IMR-90 (cell line): ENCODE measurements around the gene HOXA13. TPM values are rescaled to one million over a fixed set of nuclear protein-coding genes. Genes with fewer than 3 reads are reported as not detected.

ENCODE experiments used
- ATAC-seq: fragments of 200-7000 bp; cut with Tn5 transposase; 2 replicates; pipeline ENCODE4 v1.9.1; 2020; ENCODE audit warnings: low read depth, mild to moderate bottlenecking, moderate library complexity
- BruUV-seq: library from RNA; stranded (reverse); fragments of 400-500 nt; replicated peaks from 2 replicates; lab custom pipeline; 2021; lab: Mats Ljungman, UMichigan
- CTCF ChIA-PET: fragments of 300-600 bp; formaldehyde crosslinking; extraction: SDS; loops from one replicate; lab custom pipeline; 2021; ENCODE audit warnings: antibody characterized with exemption; lab: Yijun Ruan, JAX
- POLR2A ChIA-PET: fragments of 300-600 bp; sonication (Branson Sonifier 250); formaldehyde crosslinking; loops from one replicate; lab custom pipeline; 2022; ENCODE audit warnings: antibody characterized with exemption; ENCODE audit not compliant: unreplicated experiment; lab: Charles Lee
- DNase-seq: peaks from one replicate; pipeline ENCODE4 v3.0.0; 2013
- H2AFZ ChIP-seq: replicated peaks from 2 replicates; pipeline ENCODE3; 2013; ENCODE audit warnings: low read length, mild to moderate bottlenecking; ENCODE audit not compliant: poor library complexity
- H2AK5ac ChIP-seq: 2 replicates; pipeline ENCODE4 v1.6.1; 2013; ENCODE audit warnings: low read depth, low read length, inconsistent platforms
- H2AK9ac ChIP-seq: replicated peaks from 2 replicates; pipeline ENCODE3; 2013; ENCODE audit warnings: mild to moderate bottlenecking, low read depth, low read length, moderate library complexity; ENCODE audit not compliant: poor library complexity
- H2BK120ac ChIP-seq: 2 replicates; pipeline ENCODE4 v1.6.1; 2013; ENCODE audit warnings: low read depth, low read length, inconsistent platforms
- H2BK15ac ChIP-seq: 3 replicates; pipeline ENCODE4 v1.6.1; 2013; ENCODE audit warnings: low read depth, low read length, inconsistent platforms
- H2BK20ac ChIP-seq: 2 replicates; pipeline ENCODE4 v1.6.1; 2013; ENCODE audit warnings: low read depth, mild to moderate bottlenecking, inconsistent platforms, low read length, moderate library complexity
- H2BK5ac ChIP-seq: 2 replicates; pipeline ENCODE4 v1.6.1; 2013; ENCODE audit warnings: mild to moderate bottlenecking, low read depth, low read length, inconsistent platforms; ENCODE audit not compliant: poor library complexity, severe bottlenecking
- H3K14ac ChIP-seq: replicated peaks from 2 replicates; pipeline ENCODE4 v1.6.1; 2013; ENCODE audit warnings: low read depth, low read length, inconsistent platforms
- H3K18ac ChIP-seq: 2 replicates; pipeline ENCODE4 v1.6.1; 2013; ENCODE audit warnings: low read depth, low read length, control low read depth
- H3K23ac ChIP-seq: 2 replicates; pipeline ENCODE4 v1.6.1; 2013; ENCODE audit warnings: low read depth, low read length, inconsistent platforms
- H3K27ac ChIP-seq: 2 replicates; pipeline ENCODE4 v1.5.1; 2013; ENCODE audit warnings: mild to moderate bottlenecking, control low read depth, low read length; ENCODE audit not compliant: insufficient read depth
- H3K27me3 ChIP-seq: 2 replicates; pipeline ENCODE4 v1.6.1; 2013; ENCODE audit warnings: low read length; ENCODE audit not compliant: control insufficient read depth, insufficient read depth
- H3K36me3 ChIP-seq: 2 replicates; pipeline ENCODE4 v1.6.1; 2013; ENCODE audit warnings: low read length, mixed read lengths; ENCODE audit not compliant: control insufficient read depth, insufficient read depth
- H3K4ac ChIP-seq: 2 replicates; pipeline ENCODE4 v1.6.1; 2013; ENCODE audit warnings: low read depth, low read length, inconsistent platforms
- H3K4me1 ChIP-seq: 2 replicates; pipeline ENCODE4 v1.6.1; 2013; ENCODE audit warnings: low read length, mixed read lengths; ENCODE audit not compliant: control insufficient read depth, insufficient read depth
- H3K4me2 ChIP-seq: 2 replicates; pipeline ENCODE4 v1.6.1; 2013; ENCODE audit warnings: low read depth, mild to moderate bottlenecking, control low read depth, low read length, moderate library complexity
- H3K4me3 ChIP-seq: 2 replicates; pipeline ENCODE4 v1.5.1; 2013; ENCODE audit warnings: low read depth, mild to moderate bottlenecking, control low read depth, low read length, moderate library complexity; ENCODE audit not compliant: insufficient read depth
- H3K56ac ChIP-seq: 2 replicates; pipeline ENCODE4 v1.6.1; 2013; ENCODE audit warnings: low read length, inconsistent platforms; ENCODE audit not compliant: insufficient read depth; ENCODE audit errors: extremely low read depth
- H3K79me1 ChIP-seq, 2 experiments: 2 replicates each; pipeline ENCODE4 v1.6.1; 2013; ENCODE audit warnings: low read length in 2 of 2, inconsistent platforms in 1 of 2, low read depth in 1 of 2
- H3K9ac ChIP-seq: 2 replicates; pipeline ENCODE4 v1.6.1; 2013; ENCODE audit warnings: low read depth, low read length, control low read depth
- H3K9me1 ChIP-seq: 2 replicates; pipeline ENCODE4 v1.6.1; 2013; ENCODE audit warnings: low read length, inconsistent platforms; ENCODE audit not compliant: insufficient read depth
- H3K9me3 ChIP-seq: 2 replicates; pipeline ENCODE4 v1.6.1; 2013; ENCODE audit warnings: low read length; ENCODE audit not compliant: control insufficient read depth, insufficient read depth
- H4K20me1 ChIP-seq: 2 replicates; pipeline ENCODE4 v1.6.1; 2013; ENCODE audit warnings: low read length, inconsistent platforms; ENCODE audit not compliant: insufficient read depth
- H4K5ac ChIP-seq: 2 replicates; pipeline ENCODE4 v1.6.1; 2013; ENCODE audit warnings: mild to moderate bottlenecking, low read depth, low read length, control low read depth
- H4K8ac ChIP-seq, 2 experiments: 2 replicates each; pipeline ENCODE4 v1.6.1; 2013; ENCODE audit warnings: low read depth in 2 of 2, low read length in 2 of 2, control low read depth in 1 of 2, inconsistent platforms in 1 of 2
- H4K91ac ChIP-seq: 2 replicates; pipeline ENCODE4 v1.6.1; 2013; ENCODE audit warnings: low read depth, low read length, inconsistent platforms; ENCODE audit not compliant: insufficient read depth
- BHLHE40 ChIP-seq: fragments of 150-350 bp; IDR thresholded peaks from 2 replicates; pipeline ENCODE4 v1.6.1; 2016; ENCODE audit warnings: mild to moderate bottlenecking, low read depth, low read length
- CEBPB ChIP-seq: IDR thresholded peaks from 2 replicates; pipeline ENCODE4 v1.6.1; 2012; ENCODE audit warnings: low read depth, low read length, improper control_type of control experiment
- CHD1 ChIP-seq: IDR thresholded peaks from 2 replicates; pipeline ENCODE4 v1.6.1; 2012; ENCODE audit warnings: low read depth, low read length, improper control_type of control experiment
- MAFK ChIP-seq: IDR thresholded peaks from 2 replicates; pipeline ENCODE4 v1.6.1; 2012; ENCODE audit warnings: low read depth, low read length, improper control_type of control experiment
- MAZ ChIP-seq: IDR thresholded peaks from 2 replicates; pipeline ENCODE4 v1.6.1; 2012; ENCODE audit warnings: low read depth, mild to moderate bottlenecking, low read length, improper control_type of control experiment, moderate library complexity, borderline replicate concordance
- POLR2A ChIP-seq: IDR thresholded peaks from 2 replicates; pipeline ENCODE4 v1.6.1; 2012; ENCODE audit warnings: mild to moderate bottlenecking, low read depth, low read length
- RCOR1 ChIP-seq: IDR thresholded peaks from 2 replicates; pipeline ENCODE4 v1.6.1; 2012; ENCODE audit warnings: mild to moderate bottlenecking, low read length, improper control_type of control experiment; ENCODE audit not compliant: insufficient replicate concordance
- RFX5 ChIP-seq: IDR thresholded peaks from 2 replicates; pipeline ENCODE4 v1.8.0; 2012; ENCODE audit warnings: low read depth, mild to moderate bottlenecking, low read length, moderate library complexity
- WGBS, 2 experiments: methylation state at CpG; one replicate each; pipeline versions ENCODE4 v1.1.5 to v1.1.7; 2013; ENCODE audit warnings: missing lambda C conversion rate in 2 of 2; ENCODE audit not compliant: insufficient read length in 1 of 2; ENCODE audit errors: extremely low coverage in 2 of 2; 5-methylcytosine and 5-hydroxymethylcytosine counted together
- dilution Hi-C: fragments of 300-500 bp; cut with HindIII; formaldehyde crosslinking; loops from one replicate; pipeline ENCODE4 v1.14.3; 2018; ENCODE audit warnings: low sequenced_read_pairs; ENCODE audit not compliant: unreplicated experiment
- in situ Hi-C: fragments of 300-500 bp; cut with MboI; formaldehyde crosslinking; loops from 3 replicates; pipeline ENCODE4 v1.14.3; 2019; ENCODE audit warnings: low sequenced_read_pairs, inconsistent platforms, mixed read lengths
- intact Hi-C: fragments of 100-400 bp; cut with micrococcal nuclease; formaldehyde crosslinking; loops from 2 replicates; pipeline ENCODE4 v1.10.0; 2022
- polyA plus RNA-seq, 3 experiments: library from polyadenylated mRNA; depleted of rRNA; stranded (reverse); fragments of >200 nt; gene quantifications; 2 replicates each; pipeline ENCODE4 v1.2.3, GENCODE V29; 2012; ENCODE audit warnings: low replicate concordance in 1 of 3
- total RNA-seq: library from RNA; depleted of rRNA; stranded (reverse); fragments of >200 nt; gene quantifications from 2 replicates; pipeline ENCODE4 v1.2.3, GENCODE V29; 2012
- TF ChIP-seq, protein P1 (sequence below): fragments of 150-350 bp; IDR thresholded peaks from 2 replicates; pipeline ENCODE4 v1.6.1; 2016; ENCODE audit warnings: low read depth, mild to moderate bottlenecking, low read length, moderate library complexity, borderline replicate concordance
- TF ChIP-seq, protein P2 (sequence below): fragments of 150-350 bp; IDR thresholded peaks from 2 replicates; pipeline ENCODE4 v1.6.1; 2017; ENCODE audit warnings: mild to moderate bottlenecking, antibody characterized with exemption, low read length, low read depth

Gene HOXA13
- total and polyA plus RNA-seq, 2 of the 4 experiments (the other 2 are of a cell fraction): not detected

DNA sequence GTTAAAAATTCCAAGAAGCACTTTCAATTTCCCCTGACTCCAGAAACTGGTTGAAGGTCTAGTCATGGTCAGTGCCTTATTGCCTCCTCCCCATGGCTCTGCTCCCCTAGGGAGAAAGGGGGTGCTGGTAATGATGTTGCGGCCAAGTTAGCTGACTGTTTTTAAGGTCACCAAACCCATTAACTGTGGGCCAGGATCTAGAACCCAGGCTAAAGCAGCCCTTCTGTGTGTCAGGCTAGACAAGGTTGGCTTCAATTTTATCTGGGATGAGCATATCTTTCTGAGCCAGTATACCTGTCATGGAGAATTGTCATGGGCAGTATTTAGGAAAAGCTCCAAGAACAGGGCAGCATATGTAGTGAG is 11.2 kb upstream of the HOXA13 start:
- Histone ChIP-seq H3K4ac (no peak overlapping the region), H3K23ac (no peak overlapping the region), H2AK9ac (no peak overlapping the region), H3K36me3 (no peaks in the 10 kb centered on the region), H3K79me1 (no peaks in the 10 kb centered on the region), H2BK120ac (no peak overlapping the region), H4K5ac (no peak overlapping the region), H4K91ac (no peak overlapping the region), H3K9me1 (no peaks in the 10 kb centered on the region), H4K8ac (no peak overlapping the region), H2BK15ac (no peak overlapping the region), H3K27ac (no peak overlapping the region), H3K9ac (no peak overlapping the region), H3K9me3 (peaks cover under 1% of the 10 kb centered on the region; the same call in 1 of the 2 replicates), H3K4me2 (no peak overlapping the region), H2BK5ac (no peak overlapping the region), H3K56ac (no peak overlapping the region), H2BK20ac (no peak overlapping the region), H3K4me3 (no peak overlapping the region), H2AK5ac (no peak overlapping the region), H3K18ac (no peak overlapping the region), H3K4me1 (no peaks in the 10 kb centered on the region), H3K14ac (no peak overlapping the region), H3K27me3 (peaks cover 95% of the 10 kb centered on the region), H2AFZ (no peak overlapping the region), H4K20me1 (no peaks in the 10 kb centered on the region)
- dilution Hi-C loops: no loop called here
- TF ChIP-seq, protein P1, sequence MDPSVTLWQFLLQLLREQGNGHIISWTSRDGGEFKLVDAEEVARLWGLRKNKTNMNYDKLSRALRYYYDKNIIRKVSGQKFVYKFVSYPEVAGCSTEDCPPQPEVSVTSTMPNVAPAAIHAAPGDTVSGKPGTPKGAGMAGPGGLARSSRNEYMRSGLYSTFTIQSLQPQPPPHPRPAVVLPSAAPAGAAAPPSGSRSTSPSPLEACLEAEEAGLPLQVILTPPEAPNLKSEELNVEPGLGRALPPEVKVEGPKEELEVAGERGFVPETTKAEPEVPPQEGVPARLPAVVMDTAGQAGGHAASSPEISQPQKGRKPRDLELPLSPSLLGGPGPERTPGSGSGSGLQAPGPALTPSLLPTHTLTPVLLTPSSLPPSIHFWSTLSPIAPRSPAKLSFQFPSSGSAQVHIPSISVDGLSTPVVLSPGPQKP: no peak
- TF ChIP-seq MAZ (no peak), BHLHE40 (no peak), CHD1 (no peak), POLR2A (no peak), RCOR1 (no peak), RFX5 (no peak), MAFK (no peak), CEBPB (no peak)
- TF ChIP-seq, protein P2, sequence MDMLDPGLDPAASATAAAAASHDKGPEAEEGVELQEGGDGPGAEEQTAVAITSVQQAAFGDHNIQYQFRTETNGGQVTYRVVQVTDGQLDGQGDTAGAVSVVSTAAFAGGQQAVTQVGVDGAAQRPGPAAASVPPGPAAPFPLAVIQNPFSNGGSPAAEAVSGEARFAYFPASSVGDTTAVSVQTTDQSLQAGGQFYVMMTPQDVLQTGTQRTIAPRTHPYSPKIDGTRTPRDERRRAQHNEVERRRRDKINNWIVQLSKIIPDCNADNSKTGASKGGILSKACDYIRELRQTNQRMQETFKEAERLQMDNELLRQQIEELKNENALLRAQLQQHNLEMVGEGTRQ: no peak
- ATAC-seq (no peak; the same call in 1 of the 2 replicates), DNase-seq (no peak)
- POLR2A ChIA-PET: no interaction called here
- no CpG with 5 or more reads among the region's 1 CpG for WGBS, 2 experiments
- in situ Hi-C loops: no loop called here
- CTCF ChIA-PET: interaction anchor here (0.7 to 1.2 kb wide), 6 partner anchors 31 to 707 kb away, joined by 3 read pairs; no protein-coding TSS in a partner anchor
- intact Hi-C loops: loop anchor here (5.0 kb wide), 3 partner anchors 451 to 811 kb away; partner anchors contain the start of gene HIBADH
- no TSS peak for BruUV-seq
